Activated T-cell treated with anti-CD3 and anti-CD28 coated beads, Interleukin-2, amount 50 U/mL, for 1 hour (primary cell): ENCODE measurements around the gene EIF4ENIF1.
A peak's percentile ranks its signal among the peaks of the same experiment; 100 is the strongest.
"Not testable (repeated sequence)": the region's sequence is repeated elsewhere in the genome, so short reads cannot be mapped to it uniquely, and the experiment has no call there.

Experiments used
- DNase-seq: peaks from one replicate; pipeline ENCODE4 v3.0.0-alpha.2; 2020

Gene EIF4ENIF1

DNA sequence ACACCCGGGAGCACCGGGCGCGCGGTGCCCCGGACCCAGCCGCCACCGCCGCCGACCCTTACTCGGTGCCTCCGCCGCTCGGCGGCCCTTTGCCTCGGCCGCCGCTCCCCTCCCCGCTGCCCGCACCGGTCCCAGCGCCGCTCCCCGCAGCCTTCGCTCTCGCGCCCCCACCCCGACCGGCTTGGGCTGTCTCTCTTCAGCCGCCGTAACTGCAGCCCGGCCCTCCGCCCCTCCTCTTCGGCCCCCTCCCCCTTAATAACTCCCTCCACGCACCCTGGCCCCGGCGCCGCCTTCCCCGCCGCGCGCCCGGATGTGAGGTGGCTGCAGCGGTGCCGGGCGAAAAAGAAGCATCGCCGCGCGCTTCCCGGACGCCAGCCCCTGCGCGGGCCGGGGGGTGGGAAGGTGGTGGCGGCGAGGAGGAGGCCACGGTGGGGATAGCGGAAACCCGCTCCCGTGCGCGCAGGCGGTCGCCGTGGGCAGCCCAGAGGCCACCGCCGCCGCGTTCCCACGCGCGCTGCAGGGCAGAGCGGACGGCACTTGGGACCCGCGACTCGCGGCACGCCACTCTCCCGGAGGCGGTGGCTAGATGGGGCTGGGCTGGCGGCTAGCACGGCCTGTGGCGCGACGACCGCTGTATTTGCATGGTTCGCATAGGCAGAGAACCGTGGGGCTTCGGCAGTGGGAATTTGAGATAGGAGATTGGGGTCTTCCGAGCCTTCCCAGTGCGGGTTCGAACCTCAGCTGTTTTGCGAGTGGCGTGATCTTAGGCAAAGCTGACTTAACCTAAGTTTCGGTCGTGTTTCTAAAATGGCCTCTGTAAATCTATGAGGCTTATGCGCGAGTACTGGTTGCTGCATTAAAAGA, at the start of gene EIF4ENIF1:
Gene EIF4ENIF1 (minus strand): TSS at position 211 of the 864 bp plus-strand sequence. CDS start 1,124 bp downstream, outside the sequence.
- peak; percentile 89 for DNase-seq

DNA sequence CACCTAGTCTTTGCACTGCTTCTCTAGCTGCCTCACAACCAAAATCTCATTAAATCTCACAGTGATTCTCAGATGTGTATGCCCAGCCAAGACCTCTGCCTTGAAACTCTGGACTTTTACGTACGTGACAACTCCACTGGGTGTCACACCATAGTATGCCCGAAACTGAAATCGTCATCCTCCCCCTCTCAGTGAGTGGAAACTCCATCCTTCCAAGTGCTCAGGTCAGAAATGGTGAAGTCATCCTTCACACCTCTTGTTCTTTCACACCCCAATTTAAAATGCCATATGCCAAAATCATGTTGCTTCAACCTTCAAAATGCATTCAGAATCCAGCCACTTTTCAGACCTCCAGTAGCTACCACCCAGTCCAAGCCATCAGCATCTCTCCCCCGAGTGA, 49.2 kb upstream of the EIF4ENIF1 start:
- DNase-seq: no peak

GRCh38 chr22:31537019-31537535, 47.4 kb upstream of the EIF4ENIF1 start:
- DNase-seq: no peak

DNA sequence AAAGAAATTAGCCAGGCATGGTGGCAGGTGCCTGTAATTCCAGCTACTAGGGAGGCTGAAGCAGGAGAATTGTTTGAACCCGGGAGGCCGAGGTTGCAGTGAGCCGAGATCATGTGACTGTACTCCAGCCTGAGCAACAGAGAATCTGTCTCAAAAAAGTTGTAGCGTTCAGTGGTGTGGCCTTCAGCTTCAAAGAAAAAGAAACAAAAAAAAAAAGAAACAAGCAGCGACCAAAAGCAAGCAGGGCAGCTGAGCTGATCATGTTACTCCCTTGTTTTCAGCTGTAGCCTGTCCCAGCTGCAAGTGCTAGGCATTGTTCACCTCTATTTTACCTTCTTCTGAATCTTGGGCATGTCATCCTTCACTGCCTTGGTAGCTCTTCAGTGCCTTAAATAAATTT, 43.7 kb upstream of the EIF4ENIF1 start:
- DNase-seq: no peak

DNA sequence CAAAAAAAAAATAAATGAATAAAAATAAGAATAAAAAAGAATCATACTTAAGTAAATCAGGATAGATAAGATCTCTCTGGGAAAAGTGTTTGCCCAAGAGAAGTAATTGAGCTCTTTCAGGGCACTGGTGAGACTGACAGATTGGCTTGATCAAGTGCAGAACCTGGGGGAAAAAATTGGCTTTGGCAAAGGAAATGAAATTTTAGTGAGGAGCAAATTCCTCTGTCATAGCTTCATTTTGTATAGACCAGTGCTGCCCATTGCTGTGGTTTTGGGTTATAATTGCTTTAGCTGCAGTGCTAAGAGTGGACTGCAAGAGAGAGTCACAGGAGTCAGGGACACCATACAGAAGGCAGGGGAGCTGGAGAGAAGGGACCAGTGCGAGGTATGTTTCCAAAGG, 42.4 kb upstream of the EIF4ENIF1 start:
- no peak for DNase-seq

DNA sequence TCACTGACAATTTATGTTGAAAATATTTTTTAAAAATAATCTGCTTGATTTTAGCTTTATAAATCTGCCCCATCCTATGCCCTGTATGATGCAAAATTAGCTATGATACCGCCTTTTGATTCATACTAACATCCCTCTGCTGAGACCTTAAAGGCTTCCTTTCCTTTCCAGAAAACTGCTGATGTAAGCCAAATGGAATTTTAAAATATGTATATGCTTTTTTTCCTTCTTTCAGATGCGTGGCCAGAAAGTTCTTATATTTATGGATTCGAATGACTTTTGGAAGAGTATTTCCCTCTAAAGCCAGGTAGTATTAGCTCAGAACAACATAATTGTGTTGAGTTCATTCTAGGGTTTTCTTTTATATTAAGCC, 41.2 kb upstream of the EIF4ENIF1 start:
- DNase-seq: no peak

DNA sequence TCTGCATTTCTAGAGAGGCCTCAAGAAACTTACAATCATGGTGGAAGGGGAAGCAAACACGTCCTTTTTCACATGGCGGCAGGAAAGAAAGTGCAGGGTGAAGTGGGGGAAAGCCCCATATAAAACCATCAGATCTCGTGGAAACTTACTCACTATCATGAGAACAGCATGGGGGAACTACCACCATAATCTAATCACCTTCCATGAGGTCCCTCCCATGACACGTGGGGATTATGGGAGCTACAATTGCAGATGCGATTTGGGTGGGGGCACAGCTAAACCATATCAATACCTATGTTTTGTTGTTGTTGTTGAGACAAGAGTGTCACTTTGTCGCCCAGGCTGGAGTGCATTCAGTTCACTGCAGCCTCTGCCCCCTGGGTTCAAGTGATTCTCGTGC, 36.6 kb upstream of the EIF4ENIF1 start:
- no peak for DNase-seq

GRCh38 chr22:31524132-31524531, 34.5 kb upstream of the EIF4ENIF1 start:
- DNase-seq: not testable (repeated sequence)

DNA sequence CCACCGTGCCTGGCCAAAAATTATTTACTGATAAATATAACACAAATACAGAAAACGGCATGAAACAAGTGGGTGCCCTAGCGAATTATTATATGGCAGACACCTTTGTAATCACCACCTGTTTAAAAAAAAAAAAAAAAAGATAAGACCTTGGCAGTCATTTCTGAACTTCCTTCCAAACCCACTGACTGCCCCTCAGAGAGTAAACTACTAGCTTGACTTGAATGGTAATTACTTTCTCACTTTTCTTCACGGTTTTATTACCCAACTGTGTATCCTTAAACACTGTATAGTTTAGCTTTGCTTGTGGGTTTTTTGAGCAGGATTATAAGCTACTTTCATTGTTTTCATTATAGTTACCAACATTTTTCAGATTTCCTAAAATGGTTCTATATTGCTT, 30.4 kb upstream of the EIF4ENIF1 start:
- DNase-seq: no peak

- no peak for DNase-seq
These were observed 19.6 kb upstream of the EIF4ENIF1 start for GRCh38 chr22:31509061-31509762.

DNA sequence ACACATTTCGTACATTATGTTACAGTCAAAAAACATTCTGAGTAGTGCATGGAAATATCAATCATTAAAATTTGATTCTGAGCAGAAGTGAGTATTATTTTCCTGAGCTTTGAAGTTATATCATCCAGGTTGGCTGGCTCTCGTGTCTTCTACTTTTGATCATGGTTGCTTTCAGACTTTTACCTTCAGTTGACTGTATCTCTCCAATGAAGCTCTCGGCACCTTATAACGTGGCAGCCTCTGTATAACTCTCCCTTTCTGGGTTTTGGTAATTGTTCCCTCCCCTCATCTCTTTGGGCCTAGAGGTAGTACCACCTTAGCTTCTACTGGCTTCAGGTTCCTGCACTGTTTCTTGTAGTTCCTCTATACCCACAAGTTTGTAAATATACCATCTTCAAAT, 18.9 kb upstream of the EIF4ENIF1 start:
- DNase-seq: no peak

DNA sequence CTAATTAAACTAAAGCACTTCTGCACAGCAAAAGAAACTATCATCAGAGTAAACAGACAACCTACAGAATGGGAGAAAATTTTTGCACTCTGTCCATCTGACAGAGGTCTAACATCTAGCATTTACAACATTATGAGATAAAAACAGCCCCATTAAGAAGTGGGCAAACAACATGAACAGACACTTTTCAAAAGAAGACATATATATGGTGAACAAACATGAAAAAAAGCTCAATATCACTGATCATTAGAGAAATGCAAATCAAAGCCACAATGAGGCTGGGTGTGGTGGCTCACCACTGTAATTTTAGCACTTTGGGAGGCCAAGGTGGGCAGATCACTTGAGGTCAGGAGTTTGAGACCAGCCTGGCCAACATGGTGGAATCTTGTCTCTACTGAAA, 17.9 kb upstream of the EIF4ENIF1 start:
- not testable (repeated sequence) for DNase-seq

DNA sequence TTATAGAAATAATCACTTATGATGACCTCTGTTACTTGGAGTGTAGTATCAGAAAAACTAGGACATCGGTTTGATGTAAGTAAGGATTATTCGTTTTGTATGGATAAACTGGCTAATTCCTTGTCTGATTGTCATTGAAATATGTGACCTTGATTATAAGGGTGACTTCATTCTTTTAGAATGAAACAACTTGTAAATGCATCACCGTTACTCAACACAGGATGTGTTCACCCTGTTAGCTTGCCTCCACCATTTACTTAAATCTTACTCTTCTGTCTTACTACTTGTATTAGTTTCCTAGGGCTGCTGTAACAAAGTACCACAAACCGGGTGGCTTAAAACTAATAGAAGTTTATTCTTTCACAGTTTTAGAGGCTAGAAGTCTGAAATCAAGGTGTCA, 14.6 kb upstream of the EIF4ENIF1 start:
- DNase-seq: no peak

DNA sequence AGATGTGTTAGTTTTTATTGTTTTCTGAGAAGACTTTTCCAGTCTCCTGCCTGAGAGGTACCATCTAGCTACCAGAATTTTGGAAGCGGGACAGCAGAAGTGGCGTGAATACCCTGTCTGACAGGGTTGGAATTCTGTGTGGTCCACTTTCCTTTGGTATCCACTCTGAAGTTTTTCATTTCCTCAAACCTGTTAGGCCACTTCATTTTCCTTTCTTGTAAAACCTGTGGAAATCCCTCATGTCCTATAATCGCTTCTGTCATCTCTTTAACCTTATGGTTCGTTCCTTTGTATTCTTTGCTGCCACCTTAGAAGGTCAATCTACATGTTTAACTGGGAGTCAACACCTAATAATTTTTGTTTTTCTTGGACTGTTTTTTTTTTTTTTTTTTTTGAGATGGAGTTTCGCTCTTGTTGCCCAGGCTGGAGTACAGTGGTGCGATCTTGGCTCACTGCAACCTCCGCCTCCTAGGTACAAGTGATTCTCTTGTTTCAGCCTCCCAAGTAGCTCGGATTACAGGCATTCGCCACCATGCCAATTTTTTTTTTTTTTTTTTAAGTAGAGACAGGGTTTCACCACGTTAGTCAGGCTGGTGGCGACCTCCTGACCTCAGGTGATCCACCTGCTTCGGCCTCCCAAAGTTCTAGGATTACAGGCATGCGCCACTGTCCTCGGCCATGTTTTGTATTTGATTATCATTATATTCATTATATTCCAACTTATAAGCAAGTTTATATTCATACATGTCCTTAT, 13.7 kb upstream of the EIF4ENIF1 start:
- DNase-seq: no peak

DNA sequence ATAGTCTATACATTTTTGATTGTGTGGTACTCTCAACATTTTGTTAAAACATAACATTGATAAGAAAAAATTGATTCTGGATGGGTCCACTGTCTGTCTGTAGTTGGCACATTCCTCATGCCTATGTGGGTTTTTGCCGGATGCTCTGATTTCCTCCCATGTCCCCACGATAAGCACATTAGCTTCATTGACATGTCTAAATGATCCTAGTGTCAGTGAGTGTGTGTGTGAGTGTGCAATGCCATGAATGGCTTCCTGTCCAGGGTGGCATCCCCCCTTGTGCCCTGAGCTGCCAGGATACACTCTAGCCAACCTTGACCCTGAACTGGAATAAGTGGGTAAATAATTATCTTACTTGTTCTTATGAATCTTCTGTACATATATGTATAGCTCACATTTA, 12.1 kb upstream of the EIF4ENIF1 start:
- no peak for DNase-seq

GRCh38 chr22:31497148-31497938, 7.7 kb upstream of the EIF4ENIF1 start:
- no peak for DNase-seq

GRCh38 chr22:31496735-31497146, 7.1 kb upstream of the EIF4ENIF1 start:
- DNase-seq: no peak

- peak; percentile 97 for DNase-seq
These were observed 6.5 kb upstream of the EIF4ENIF1 start, which contains the start of gene SFI1 for GRCh38 chr22:31496007-31496734. Gene SFI1, plus strand, starts transcription at chr22:31496536. Its CDS starts 11,749 bp downstream, at chr22:31508285.

DNA sequence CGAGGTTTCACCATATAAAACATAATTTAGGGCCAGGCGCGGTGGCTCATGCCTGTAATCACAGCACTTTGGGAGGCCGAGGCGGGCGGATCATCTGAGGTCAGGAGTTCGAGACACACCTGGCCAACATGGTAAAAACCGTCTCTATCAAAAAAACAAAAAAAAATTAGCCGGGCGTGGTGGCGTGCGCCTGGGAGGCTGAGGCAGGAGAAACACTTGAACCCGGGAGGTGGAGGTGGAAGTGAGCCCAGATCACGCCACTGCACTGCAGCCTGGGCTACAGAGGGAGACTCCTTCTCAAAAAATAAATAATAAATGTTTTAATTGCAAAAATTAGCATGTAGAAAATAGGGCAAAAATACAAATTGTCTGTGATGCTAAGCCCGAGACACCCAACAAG, 5.7 kb upstream of the EIF4ENIF1 start:
- DNase-seq: no peak

DNA sequence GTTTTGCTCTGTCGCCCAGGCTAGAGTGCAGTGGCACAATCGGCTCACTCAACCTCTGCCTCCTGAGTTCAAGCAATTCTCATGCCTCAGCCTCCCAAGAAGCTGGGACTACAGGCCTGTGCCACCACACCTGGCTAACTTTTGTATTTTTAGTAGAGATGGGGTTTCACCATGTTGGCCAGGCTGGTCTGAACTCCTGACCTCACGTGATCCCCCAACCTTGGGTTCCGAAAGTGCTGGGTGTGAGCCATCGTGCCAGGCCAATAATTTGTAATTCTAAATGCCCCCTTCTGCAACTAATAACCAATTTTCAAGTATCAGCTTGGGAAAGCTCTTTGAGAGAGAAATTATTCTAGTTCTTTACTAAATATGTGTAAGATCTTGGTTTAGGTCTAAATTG, 3.7 kb upstream of the EIF4ENIF1 start:
- not testable (repeated sequence) for DNase-seq

DNA sequence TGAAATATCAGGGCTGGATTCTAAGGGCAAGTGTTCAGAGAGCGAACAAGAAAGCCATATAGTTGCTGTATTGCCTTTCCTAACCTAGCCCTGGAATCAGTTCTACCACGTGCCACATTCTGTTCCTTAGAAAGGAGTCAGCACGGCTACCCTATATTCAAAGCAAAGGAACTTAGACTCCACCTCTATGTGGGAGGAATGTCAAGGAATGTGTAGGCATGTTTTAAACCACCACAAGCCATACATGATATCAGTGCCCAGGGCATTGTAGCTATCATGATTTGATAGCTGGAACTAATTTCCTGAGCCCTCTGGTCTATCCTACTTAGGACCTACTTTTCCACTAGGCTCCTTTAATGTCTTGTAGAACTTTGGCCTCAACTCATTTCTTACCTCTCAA, 2.5 kb upstream of the EIF4ENIF1 start:
- DNase-seq: no peak
